ENCODE measurements around the gene CBFA2T2.

- TF ChIP-seq CTCF (conservative IDR thresholded peaks at IDR 0.05; ENCODE audit: low read depth, low read length), result no peak
- no peak for TF ChIP-seq POLR2A (IDR thresholded peaks at IDR 0.05; ENCODE audit: low read depth, low read length)
- no peak for TF ChIP-seq RCOR1 (IDR thresholded peaks at IDR 0.05; ENCODE audit: insufficient replicate concordance, low read length)
- no peak for TF ChIP-seq MAZ (IDR thresholded peaks at IDR 0.05; ENCODE audit: borderline replicate concordance, low read depth, low read length)
- no peak for TF ChIP-seq CEBPB (IDR thresholded peaks at IDR 0.05; ENCODE audit: low read depth, low read length)
- TF ChIP-seq USF2 (IDR thresholded peaks at IDR 0.05; ENCODE audit: low read depth, low read length), result no peak
- TF ChIP-seq FOS (IDR thresholded peaks at IDR 0.05; ENCODE audit: low read depth, low read length), result no peak
- no peak for TF ChIP-seq RAD21 (IDR thresholded peaks at IDR 0.05; ENCODE audit: low read length)
Measured at GRCh38 chr20:33645072-33645358, 155.1 kb downstream of the CBFA2T2 start.

All from IMR-90 (cell line).